IMR-90 (cell line): ENCODE data around the gene FAF1.

Source experiments
- POLR2A ChIP-seq: IDR thresholded peaks from 2 replicates; pipeline ENCODE4 v1.6.1; 2012; ENCODE audit warnings: mild to moderate bottlenecking, low read depth, low read length
- RAD21 ChIP-seq: IDR thresholded peaks from 2 replicates; pipeline ENCODE4 v1.6.1; 2012; ENCODE audit warnings: low read length, improper control_type of control experiment
- TF ChIP-seq, protein P1 (sequence below): conservative IDR thresholded peaks from 2 replicates; pipeline ENCODE4 v1.5.1; 2012; ENCODE audit warnings: mild to moderate bottlenecking, low read depth, low read length, improper control_type of control experiment

DNA sequence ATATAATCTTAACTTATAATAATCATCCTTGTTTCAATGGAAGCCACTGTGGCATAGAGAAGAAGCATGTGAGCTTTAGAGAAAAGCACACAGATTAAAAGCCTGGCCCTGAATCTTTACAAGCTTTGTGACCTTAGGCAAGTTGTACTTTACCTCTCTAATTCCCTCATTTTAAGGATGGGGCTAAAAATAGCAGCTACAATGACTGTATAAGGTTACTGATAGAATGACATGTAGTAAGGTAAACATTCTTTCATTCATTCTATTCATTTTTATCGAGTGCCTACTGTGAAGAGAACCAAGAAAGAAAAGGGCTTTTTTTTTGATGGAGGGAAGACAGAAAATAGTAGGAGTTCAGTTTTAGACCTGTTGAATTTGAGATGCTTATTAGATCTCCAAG is 35.6 kb upstream of the FAF1 start:
- TF ChIP-seq POLR2A (no peak), RAD21 (no peak)
- TF ChIP-seq, protein P1, sequence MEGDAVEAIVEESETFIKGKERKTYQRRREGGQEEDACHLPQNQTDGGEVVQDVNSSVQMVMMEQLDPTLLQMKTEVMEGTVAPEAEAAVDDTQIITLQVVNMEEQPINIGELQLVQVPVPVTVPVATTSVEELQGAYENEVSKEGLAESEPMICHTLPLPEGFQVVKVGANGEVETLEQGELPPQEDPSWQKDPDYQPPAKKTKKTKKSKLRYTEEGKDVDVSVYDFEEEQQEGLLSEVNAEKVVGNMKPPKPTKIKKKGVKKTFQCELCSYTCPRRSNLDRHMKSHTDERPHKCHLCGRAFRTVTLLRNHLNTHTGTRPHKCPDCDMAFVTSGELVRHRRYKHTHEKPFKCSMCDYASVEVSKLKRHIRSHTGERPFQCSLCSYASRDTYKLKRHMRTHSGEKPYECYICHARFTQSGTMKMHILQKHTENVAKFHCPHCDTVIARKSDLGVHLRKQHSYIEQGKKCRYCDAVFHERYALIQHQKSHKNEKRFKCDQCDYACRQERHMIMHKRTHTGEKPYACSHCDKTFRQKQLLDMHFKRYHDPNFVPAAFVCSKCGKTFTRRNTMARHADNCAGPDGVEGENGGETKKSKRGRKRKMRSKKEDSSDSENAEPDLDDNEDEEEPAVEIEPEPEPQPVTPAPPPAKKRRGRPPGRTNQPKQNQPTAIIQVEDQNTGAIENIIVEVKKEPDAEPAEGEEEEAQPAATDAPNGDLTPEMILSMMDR, result no peak
